GM12873 (cell line): Measurements from ENCODE around the gene CAMKV.

Experiments
- CTCF ChIP-seq: IDR thresholded peaks from 2 replicates; pipeline ENCODE4 v1.5.1; 2012; ENCODE audit warnings: low read depth, mild to moderate bottlenecking, moderate library complexity, low read length, control low read depth; ENCODE audit not compliant: insufficient read depth; ENCODE audit errors: missing control alignments

CAMKV gene

GRCh38 chr3:49812916-49813496, 56.7 kb downstream of the CAMKV start:
- no peak for TF ChIP-seq CTCF
